IMR-90 (cell line): ENCODE measurements around the gene TAGAP. TPM values are rescaled to one million over a fixed set of nuclear protein-coding genes. Genes with fewer than 3 reads are reported as not detected.

Source experiments
- ATAC-seq: fragments of 200-7000 bp; cut with Tn5 transposase; 2 replicates; pipeline ENCODE4 v1.9.1; 2020; ENCODE audit warnings: low read depth, mild to moderate bottlenecking, moderate library complexity
- BruUV-seq: library from RNA; stranded (reverse); fragments of 400-500 nt; replicated peaks from 2 replicates; lab custom pipeline; 2021; lab: Mats Ljungman, UMichigan
- CTCF ChIA-PET: fragments of 300-600 bp; formaldehyde crosslinking; extraction: SDS; loops from one replicate; lab custom pipeline; 2021; ENCODE audit warnings: antibody characterized with exemption; lab: Yijun Ruan, JAX
- POLR2A ChIA-PET: fragments of 300-600 bp; sonication (Branson Sonifier 250); formaldehyde crosslinking; loops from one replicate; lab custom pipeline; 2022; ENCODE audit warnings: antibody characterized with exemption; ENCODE audit not compliant: unreplicated experiment; lab: Charles Lee
- DNase-seq: peaks from one replicate; pipeline ENCODE4 v3.0.0; 2013
- H2AFZ ChIP-seq: replicated peaks from 2 replicates; pipeline ENCODE3; 2013; ENCODE audit warnings: low read length, mild to moderate bottlenecking; ENCODE audit not compliant: poor library complexity
- H2AK5ac ChIP-seq: 2 replicates; pipeline ENCODE4 v1.6.1; 2013; ENCODE audit warnings: low read depth, low read length, inconsistent platforms
- H2AK9ac ChIP-seq: replicated peaks from 2 replicates; pipeline ENCODE3; 2013; ENCODE audit warnings: mild to moderate bottlenecking, low read depth, low read length, moderate library complexity; ENCODE audit not compliant: poor library complexity
- H2BK120ac ChIP-seq: 2 replicates; pipeline ENCODE4 v1.6.1; 2013; ENCODE audit warnings: low read depth, low read length, inconsistent platforms
- H2BK15ac ChIP-seq: 3 replicates; pipeline ENCODE4 v1.6.1; 2013; ENCODE audit warnings: low read depth, low read length, inconsistent platforms
- H2BK20ac ChIP-seq: 2 replicates; pipeline ENCODE4 v1.6.1; 2013; ENCODE audit warnings: low read depth, mild to moderate bottlenecking, inconsistent platforms, low read length, moderate library complexity
- H2BK5ac ChIP-seq: 2 replicates; pipeline ENCODE4 v1.6.1; 2013; ENCODE audit warnings: mild to moderate bottlenecking, low read depth, low read length, inconsistent platforms; ENCODE audit not compliant: poor library complexity, severe bottlenecking
- H3K14ac ChIP-seq: replicated peaks from 2 replicates; pipeline ENCODE4 v1.6.1; 2013; ENCODE audit warnings: low read depth, low read length, inconsistent platforms
- H3K18ac ChIP-seq: 2 replicates; pipeline ENCODE4 v1.6.1; 2013; ENCODE audit warnings: low read depth, low read length, control low read depth
- H3K23ac ChIP-seq: 2 replicates; pipeline ENCODE4 v1.6.1; 2013; ENCODE audit warnings: low read depth, low read length, inconsistent platforms
- H3K27ac ChIP-seq: 2 replicates; pipeline ENCODE4 v1.5.1; 2013; ENCODE audit warnings: mild to moderate bottlenecking, control low read depth, low read length; ENCODE audit not compliant: insufficient read depth
- H3K27me3 ChIP-seq: 2 replicates; pipeline ENCODE4 v1.6.1; 2013; ENCODE audit warnings: low read length; ENCODE audit not compliant: control insufficient read depth, insufficient read depth
- H3K36me3 ChIP-seq: 2 replicates; pipeline ENCODE4 v1.6.1; 2013; ENCODE audit warnings: low read length, mixed read lengths; ENCODE audit not compliant: control insufficient read depth, insufficient read depth
- H3K4ac ChIP-seq: 2 replicates; pipeline ENCODE4 v1.6.1; 2013; ENCODE audit warnings: low read depth, low read length, inconsistent platforms
- H3K4me1 ChIP-seq: 2 replicates; pipeline ENCODE4 v1.6.1; 2013; ENCODE audit warnings: low read length, mixed read lengths; ENCODE audit not compliant: control insufficient read depth, insufficient read depth
- H3K4me2 ChIP-seq: 2 replicates; pipeline ENCODE4 v1.6.1; 2013; ENCODE audit warnings: low read depth, mild to moderate bottlenecking, control low read depth, low read length, moderate library complexity
- H3K4me3 ChIP-seq: 2 replicates; pipeline ENCODE4 v1.5.1; 2013; ENCODE audit warnings: low read depth, mild to moderate bottlenecking, control low read depth, low read length, moderate library complexity; ENCODE audit not compliant: insufficient read depth
- H3K56ac ChIP-seq: 2 replicates; pipeline ENCODE4 v1.6.1; 2013; ENCODE audit warnings: low read length, inconsistent platforms; ENCODE audit not compliant: insufficient read depth; ENCODE audit errors: extremely low read depth
- H3K79me1 ChIP-seq, 2 experiments: 2 replicates each; pipeline ENCODE4 v1.6.1; 2013; ENCODE audit warnings: low read length in 2 of 2, inconsistent platforms in 1 of 2, low read depth in 1 of 2
- H3K9ac ChIP-seq: 2 replicates; pipeline ENCODE4 v1.6.1; 2013; ENCODE audit warnings: low read depth, low read length, control low read depth
- H3K9me1 ChIP-seq: 2 replicates; pipeline ENCODE4 v1.6.1; 2013; ENCODE audit warnings: low read length, inconsistent platforms; ENCODE audit not compliant: insufficient read depth
- H3K9me3 ChIP-seq: 2 replicates; pipeline ENCODE4 v1.6.1; 2013; ENCODE audit warnings: low read length; ENCODE audit not compliant: control insufficient read depth, insufficient read depth
- H4K20me1 ChIP-seq: 2 replicates; pipeline ENCODE4 v1.6.1; 2013; ENCODE audit warnings: low read length, inconsistent platforms; ENCODE audit not compliant: insufficient read depth
- H4K5ac ChIP-seq: 2 replicates; pipeline ENCODE4 v1.6.1; 2013; ENCODE audit warnings: mild to moderate bottlenecking, low read depth, low read length, control low read depth
- H4K8ac ChIP-seq, 2 experiments: 2 replicates each; pipeline ENCODE4 v1.6.1; 2013; ENCODE audit warnings: low read depth in 2 of 2, low read length in 2 of 2, control low read depth in 1 of 2, inconsistent platforms in 1 of 2
- H4K91ac ChIP-seq: 2 replicates; pipeline ENCODE4 v1.6.1; 2013; ENCODE audit warnings: low read depth, low read length, inconsistent platforms; ENCODE audit not compliant: insufficient read depth
- BHLHE40 ChIP-seq: fragments of 150-350 bp; IDR thresholded peaks from 2 replicates; pipeline ENCODE4 v1.6.1; 2016; ENCODE audit warnings: mild to moderate bottlenecking, low read depth, low read length
- CEBPB ChIP-seq: IDR thresholded peaks from 2 replicates; pipeline ENCODE4 v1.6.1; 2012; ENCODE audit warnings: low read depth, low read length, improper control_type of control experiment
- CHD1 ChIP-seq: IDR thresholded peaks from 2 replicates; pipeline ENCODE4 v1.6.1; 2012; ENCODE audit warnings: low read depth, low read length, improper control_type of control experiment
- ELK1 ChIP-seq: fragments of 150-350 bp; IDR thresholded peaks from 2 replicates; pipeline ENCODE4 v1.6.1; 2016; ENCODE audit warnings: low read depth, mild to moderate bottlenecking, low read length, moderate library complexity, borderline replicate concordance
- FOS ChIP-seq: fragments of 150-350 bp; IDR thresholded peaks from 2 replicates; pipeline ENCODE4 v1.6.1; 2016; ENCODE audit warnings: low read depth, low read length
- MAFK ChIP-seq: IDR thresholded peaks from 2 replicates; pipeline ENCODE4 v1.6.1; 2012; ENCODE audit warnings: low read depth, low read length, improper control_type of control experiment
- MAZ ChIP-seq: IDR thresholded peaks from 2 replicates; pipeline ENCODE4 v1.6.1; 2012; ENCODE audit warnings: low read depth, mild to moderate bottlenecking, low read length, improper control_type of control experiment, moderate library complexity, borderline replicate concordance
- NFE2L2 ChIP-seq: fragments of 150-350 bp; IDR thresholded peaks from 2 replicates; pipeline ENCODE4 v1.6.1; 2016; ENCODE audit warnings: low read depth, mild to moderate bottlenecking, low read length
- RAD21 ChIP-seq: IDR thresholded peaks from 2 replicates; pipeline ENCODE4 v1.6.1; 2012; ENCODE audit warnings: low read length, improper control_type of control experiment
- RCOR1 ChIP-seq: IDR thresholded peaks from 2 replicates; pipeline ENCODE4 v1.6.1; 2012; ENCODE audit warnings: mild to moderate bottlenecking, low read length, improper control_type of control experiment; ENCODE audit not compliant: insufficient replicate concordance
- RFX5 ChIP-seq: IDR thresholded peaks from 2 replicates; pipeline ENCODE4 v1.8.0; 2012; ENCODE audit warnings: low read depth, mild to moderate bottlenecking, low read length, moderate library complexity
- SMC3 ChIP-seq: fragments of 150-350 bp; IDR thresholded peaks from 2 replicates; pipeline ENCODE4 v1.6.1; 2016; ENCODE audit warnings: low read depth, mild to moderate bottlenecking, antibody characterized with exemption, low read length, moderate library complexity
- WGBS, 2 experiments: methylation state at CpG; one replicate each; pipeline versions ENCODE4 v1.1.5 to v1.1.7; 2013; ENCODE audit warnings: missing lambda C conversion rate in 2 of 2; ENCODE audit not compliant: insufficient read length in 1 of 2; ENCODE audit errors: extremely low coverage in 2 of 2; 5-methylcytosine and 5-hydroxymethylcytosine counted together
- dilution Hi-C: fragments of 300-500 bp; cut with HindIII; formaldehyde crosslinking; loops from one replicate; pipeline ENCODE4 v1.14.3; 2018; ENCODE audit warnings: low sequenced_read_pairs; ENCODE audit not compliant: unreplicated experiment
- in situ Hi-C: fragments of 300-500 bp; cut with MboI; formaldehyde crosslinking; loops from 3 replicates; pipeline ENCODE4 v1.14.3; 2019; ENCODE audit warnings: low sequenced_read_pairs, inconsistent platforms, mixed read lengths
- intact Hi-C: fragments of 100-400 bp; cut with micrococcal nuclease; formaldehyde crosslinking; loops from 2 replicates; pipeline ENCODE4 v1.10.0; 2022
- polyA plus RNA-seq, 3 experiments: library from polyadenylated mRNA; depleted of rRNA; stranded (reverse); fragments of >200 nt; gene quantifications; 2 replicates each; pipeline ENCODE4 v1.2.3, GENCODE V29; 2012; ENCODE audit warnings: low replicate concordance in 1 of 3
- total RNA-seq: library from RNA; depleted of rRNA; stranded (reverse); fragments of >200 nt; gene quantifications from 2 replicates; pipeline ENCODE4 v1.2.3, GENCODE V29; 2012
- TF ChIP-seq, protein P1 (sequence below): fragments of 150-350 bp; IDR thresholded peaks from 2 replicates; pipeline ENCODE4 v1.6.1; 2017; ENCODE audit warnings: mild to moderate bottlenecking, antibody characterized with exemption, low read length, low read depth

The TAGAP gene
- total and polyA plus RNA-seq, 2 of the 4 experiments (the other 2 are of a cell fraction) = not detected

- in situ Hi-C loops (no loop called here), intact Hi-C loops (no loop called here), dilution Hi-C loops (no loop called here)
- Histone ChIP-seq H3K4me3 (no peak overlapping the region), H2AK9ac (no peak overlapping the region), H2BK20ac (no peak overlapping the region), H2AK5ac (no peak overlapping the region), H4K20me1 (no peaks in the 10 kb centered on the region), H3K4me1 (no peaks in the 10 kb centered on the region), H2BK120ac (no peak overlapping the region), H3K27me3 (no peaks in the 10 kb centered on the region; the same call in none of the 2 replicates), H4K5ac (no peak overlapping the region), H4K8ac (no peak overlapping the region), H2BK15ac (no peak overlapping the region), H2BK5ac (no peak overlapping the region), H4K91ac (no peak overlapping the region), H3K4ac (no peak overlapping the region), H2AFZ (no peak overlapping the region), H3K36me3 (no peaks in the 10 kb centered on the region), H3K79me1 (no peaks in the 10 kb centered on the region), H3K18ac (no peak overlapping the region), H3K27ac (no peak overlapping the region), H3K9me1 (no peaks in the 10 kb centered on the region), H3K9ac (no peak overlapping the region), H3K56ac (no peak overlapping the region), H3K9me3 (peaks cover 7% of the 10 kb centered on the region), H3K4me2 (no peak overlapping the region), H3K23ac (no peak overlapping the region), H3K14ac (no peak overlapping the region)
- DNase-seq = no peak
- POLR2A ChIA-PET = no interaction called here
- ATAC-seq = no peak
- TF ChIP-seq, protein P1, sequence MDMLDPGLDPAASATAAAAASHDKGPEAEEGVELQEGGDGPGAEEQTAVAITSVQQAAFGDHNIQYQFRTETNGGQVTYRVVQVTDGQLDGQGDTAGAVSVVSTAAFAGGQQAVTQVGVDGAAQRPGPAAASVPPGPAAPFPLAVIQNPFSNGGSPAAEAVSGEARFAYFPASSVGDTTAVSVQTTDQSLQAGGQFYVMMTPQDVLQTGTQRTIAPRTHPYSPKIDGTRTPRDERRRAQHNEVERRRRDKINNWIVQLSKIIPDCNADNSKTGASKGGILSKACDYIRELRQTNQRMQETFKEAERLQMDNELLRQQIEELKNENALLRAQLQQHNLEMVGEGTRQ = no peak
- TF ChIP-seq CHD1 (no peak), SMC3 (no peak), FOS (no peak), RCOR1 (no peak), NFE2L2 (no peak), ELK1 (no peak), CEBPB (no peak), RAD21 (no peak), MAFK (no peak), RFX5 (no peak), BHLHE40 (no peak), MAZ (no peak)
- WGBS, 2 experiments = 20% methylated on average over 1 of the region's 4 CpGs; no CpG with 5 or more reads in 1 of the 2 experiments
- CTCF ChIA-PET = no interaction called here
- no TSS peak for BruUV-seq
Observed at GRCh38 chr6:159023893-159024292, 20.9 kb downstream of the TAGAP start.
